ENCODE measurements around the gene RAET1G.

- no peak for TF ChIP-seq CTCF (conservative IDR thresholded peaks at IDR 0.05; ENCODE audit: low read length)
- no peak for TF ChIP-seq EZH2phosphoT487 (IDR thresholded peaks at IDR 0.05; ENCODE audit: borderline replicate concordance, low read depth, low read length)
Measured at GRCh38 chr6:149867876-149868640, 54.9 kb downstream of the RAET1G start.

All from OCI-LY7 (cell line).